ENCODE data around the gene SELENOO.

Gene SELENOO

DNA sequence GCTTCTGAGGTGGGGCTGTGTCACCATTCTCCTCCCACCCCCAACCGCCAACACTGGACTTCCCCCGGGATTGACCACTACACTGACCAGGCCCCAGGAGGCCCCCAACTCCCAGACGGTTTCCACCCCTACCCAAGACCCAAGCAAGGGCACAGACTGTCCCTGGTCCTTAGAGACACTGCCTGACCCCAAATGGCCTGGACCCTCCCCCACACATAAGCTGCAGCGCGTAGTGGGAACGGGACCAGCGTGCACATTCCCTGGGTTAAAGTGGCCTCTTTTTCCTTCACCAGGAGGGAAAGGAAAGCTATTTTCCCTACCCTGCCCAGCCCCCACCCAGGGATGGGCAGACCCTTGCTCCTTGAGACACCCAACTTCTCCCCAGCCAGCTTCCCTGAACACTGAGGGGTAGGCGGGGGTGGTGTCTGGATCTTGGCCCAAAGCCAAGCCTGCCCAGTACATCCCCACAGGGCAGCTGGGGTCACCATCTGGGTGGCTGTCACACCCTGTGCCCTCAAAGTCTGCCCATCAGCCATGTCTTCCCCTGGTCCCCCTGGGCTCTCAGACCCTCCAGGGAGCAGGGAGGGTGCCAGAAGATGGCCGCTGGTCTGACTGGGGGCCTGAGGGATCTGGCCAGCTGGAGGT is 62.3 kb downstream of the SELENOO start:
- no peak for TF ChIP-seq FOXM1 (IDR thresholded peaks at IDR 0.05; ENCODE audit: borderline replicate concordance, low read depth)
- TF ChIP-seq, protein P1, sequence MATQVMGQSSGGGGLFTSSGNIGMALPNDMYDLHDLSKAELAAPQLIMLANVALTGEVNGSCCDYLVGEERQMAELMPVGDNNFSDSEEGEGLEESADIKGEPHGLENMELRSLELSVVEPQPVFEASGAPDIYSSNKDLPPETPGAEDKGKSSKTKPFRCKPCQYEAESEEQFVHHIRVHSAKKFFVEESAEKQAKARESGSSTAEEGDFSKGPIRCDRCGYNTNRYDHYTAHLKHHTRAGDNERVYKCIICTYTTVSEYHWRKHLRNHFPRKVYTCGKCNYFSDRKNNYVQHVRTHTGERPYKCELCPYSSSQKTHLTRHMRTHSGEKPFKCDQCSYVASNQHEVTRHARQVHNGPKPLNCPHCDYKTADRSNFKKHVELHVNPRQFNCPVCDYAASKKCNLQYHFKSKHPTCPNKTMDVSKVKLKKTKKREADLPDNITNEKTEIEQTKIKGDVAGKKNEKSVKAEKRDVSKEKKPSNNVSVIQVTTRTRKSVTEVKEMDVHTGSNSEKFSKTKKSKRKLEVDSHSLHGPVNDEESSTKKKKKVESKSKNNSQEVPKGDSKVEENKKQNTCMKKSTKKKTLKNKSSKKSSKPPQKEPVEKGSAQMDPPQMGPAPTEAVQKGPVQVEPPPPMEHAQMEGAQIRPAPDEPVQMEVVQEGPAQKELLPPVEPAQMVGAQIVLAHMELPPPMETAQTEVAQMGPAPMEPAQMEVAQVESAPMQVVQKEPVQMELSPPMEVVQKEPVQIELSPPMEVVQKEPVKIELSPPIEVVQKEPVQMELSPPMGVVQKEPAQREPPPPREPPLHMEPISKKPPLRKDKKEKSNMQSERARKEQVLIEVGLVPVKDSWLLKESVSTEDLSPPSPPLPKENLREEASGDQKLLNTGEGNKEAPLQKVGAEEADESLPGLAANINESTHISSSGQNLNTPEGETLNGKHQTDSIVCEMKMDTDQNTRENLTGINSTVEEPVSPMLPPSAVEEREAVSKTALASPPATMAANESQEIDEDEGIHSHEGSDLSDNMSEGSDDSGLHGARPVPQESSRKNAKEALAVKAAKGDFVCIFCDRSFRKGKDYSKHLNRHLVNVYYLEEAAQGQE (IDR thresholded peaks at IDR 0.05; ENCODE audit: low read depth): no peak
- peak; percentile 75 for TF ChIP-seq NFIC (IDR thresholded peaks at IDR 0.05)

DNA sequence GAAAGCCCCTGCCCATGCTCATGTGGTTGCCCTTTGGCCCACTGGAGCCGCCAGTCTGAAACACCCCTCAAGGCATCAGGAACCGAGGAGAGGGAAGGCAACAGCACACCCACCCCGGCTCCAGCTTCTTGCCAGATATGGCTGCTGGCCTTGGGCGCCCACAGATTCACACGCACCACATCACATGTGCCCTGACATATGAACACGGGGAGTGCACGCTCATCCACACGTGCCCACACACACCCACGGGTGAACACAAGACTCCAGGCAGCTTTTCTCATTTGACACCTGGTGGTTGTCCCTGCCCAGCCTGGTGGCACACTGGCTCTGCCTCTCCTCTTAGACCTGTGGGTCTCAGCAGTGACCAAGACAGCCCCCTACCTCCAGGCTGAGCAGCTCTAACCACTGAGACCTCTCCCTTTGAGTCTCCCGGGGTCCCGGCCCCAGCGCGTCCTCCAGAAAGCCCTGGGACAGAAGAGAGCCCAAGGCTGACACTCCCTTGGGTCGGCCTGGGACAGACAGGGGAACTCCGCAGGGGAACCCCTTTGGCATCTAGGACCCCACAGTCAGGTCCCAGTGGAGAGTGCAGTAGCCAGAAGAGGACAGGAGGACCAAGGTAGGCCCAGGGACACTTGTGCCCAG is 63.4 kb downstream of the SELENOO start:
- no peak for TF ChIP-seq RAD21 (IDR thresholded peaks at IDR 0.05; ENCODE audit: low read depth)
- TF ChIP-seq EGR1 (IDR thresholded peaks at IDR 0.05): no peak
- TF ChIP-seq, protein P2, sequence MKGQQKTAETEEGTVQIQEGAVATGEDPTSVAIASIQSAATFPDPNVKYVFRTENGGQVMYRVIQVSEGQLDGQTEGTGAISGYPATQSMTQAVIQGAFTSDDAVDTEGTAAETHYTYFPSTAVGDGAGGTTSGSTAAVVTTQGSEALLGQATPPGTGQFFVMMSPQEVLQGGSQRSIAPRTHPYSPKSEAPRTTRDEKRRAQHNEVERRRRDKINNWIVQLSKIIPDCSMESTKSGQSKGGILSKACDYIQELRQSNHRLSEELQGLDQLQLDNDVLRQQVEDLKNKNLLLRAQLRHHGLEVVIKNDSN (IDR thresholded peaks at IDR 0.05): no peak
- no peak for TF ChIP-seq TAF1 (IDR thresholded peaks at IDR 0.05; ENCODE audit: low read depth)
- TF ChIP-seq, protein P3, sequence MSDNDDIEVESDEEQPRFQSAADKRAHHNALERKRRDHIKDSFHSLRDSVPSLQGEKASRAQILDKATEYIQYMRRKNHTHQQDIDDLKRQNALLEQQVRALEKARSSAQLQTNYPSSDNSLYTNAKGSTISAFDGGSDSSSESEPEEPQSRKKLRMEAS (IDR thresholded peaks at IDR 0.05): no peak
- TF ChIP-seq NFIC (IDR thresholded peaks at IDR 0.05): no peak
- TF ChIP-seq, protein P1 (IDR thresholded peaks at IDR 0.05; ENCODE audit: low read depth): no peak
- TF ChIP-seq EP300 (IDR thresholded peaks at IDR 0.05; ENCODE audit: borderline replicate concordance): no peak
- no peak for TF ChIP-seq ZBTB7A (IDR thresholded peaks at IDR 0.05; ENCODE audit: low read depth)
- no peak for TF ChIP-seq YY1 (IDR thresholded peaks at IDR 0.05; ENCODE audit: low read depth)

DNA sequence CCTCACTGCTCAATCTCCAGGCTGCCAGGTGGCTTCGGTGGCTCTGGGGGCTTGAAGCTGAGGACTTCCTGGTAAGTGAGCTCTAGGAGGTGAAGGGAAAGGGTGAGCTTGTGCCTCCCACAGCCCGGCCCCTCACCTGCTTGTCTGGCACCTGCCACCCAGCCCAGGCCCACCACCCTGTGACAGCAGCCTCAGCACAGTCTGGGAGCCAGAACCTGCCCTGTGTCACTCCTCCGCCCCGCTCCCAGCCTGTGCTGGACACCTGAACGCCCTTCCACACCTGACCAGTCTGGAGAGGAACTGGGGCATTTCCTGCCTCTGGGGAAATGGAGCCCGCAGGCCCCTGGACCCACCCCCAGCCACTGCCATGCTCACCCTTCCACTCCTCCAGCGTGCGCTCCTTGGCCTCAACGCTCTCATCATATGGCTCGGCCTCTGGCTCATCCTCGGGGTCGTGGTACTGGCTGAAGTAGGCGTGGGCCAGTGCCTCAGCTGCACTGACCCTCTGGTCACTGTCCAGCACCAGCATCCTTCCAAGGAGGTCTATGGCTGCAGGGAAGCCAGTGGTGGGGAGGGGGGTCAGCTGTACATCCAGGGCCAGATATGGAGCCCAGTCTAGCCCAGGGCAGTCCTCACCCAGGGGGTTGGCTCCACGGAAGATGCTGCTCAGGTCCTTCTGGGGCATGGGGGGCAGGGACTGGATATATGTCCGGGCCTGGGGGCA is 64.3 kb downstream of the SELENOO start:
- TF ChIP-seq, protein P1 (IDR thresholded peaks at IDR 0.05; ENCODE audit: low read depth): peak; percentile 36; the same call in 1 of the 2 replicates
- no peak for TF ChIP-seq CREB1 (IDR thresholded peaks at IDR 0.05; ENCODE audit: low read depth)
- TF ChIP-seq CEBPB (IDR thresholded peaks at IDR 0.05): no peak
- TF ChIP-seq YY1 (IDR thresholded peaks at IDR 0.05; ENCODE audit: low read depth): no peak

DNA sequence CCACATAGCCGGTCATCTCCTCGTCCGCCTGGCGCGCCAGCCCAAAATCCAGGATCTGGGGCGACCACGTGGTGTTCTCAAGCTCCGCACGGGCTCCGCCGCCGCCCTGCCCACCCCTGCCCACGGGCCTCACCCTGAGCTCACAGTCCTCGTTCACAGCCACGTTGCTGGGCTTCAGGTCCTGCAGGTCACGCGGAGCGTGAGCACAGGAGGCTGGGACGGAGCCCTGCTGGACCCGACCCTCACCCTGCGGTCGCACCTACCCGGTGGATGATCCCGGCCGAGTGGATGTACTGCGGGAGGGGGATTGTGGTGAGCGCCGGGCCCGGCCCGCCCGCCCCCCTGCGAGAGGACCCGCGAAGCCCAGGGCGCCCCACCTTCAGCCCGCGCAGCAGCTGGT is 66.2 kb downstream of the SELENOO start:
- TF ChIP-seq EGR1 (IDR thresholded peaks at IDR 0.05) (no peak), YY1 (IDR thresholded peaks at IDR 0.05; ENCODE audit: low read depth) (no peak), EP300 (IDR thresholded peaks at IDR 0.05; ENCODE audit: borderline replicate concordance) (no peak), FOXM1 (IDR thresholded peaks at IDR 0.05; ENCODE audit: borderline replicate concordance, low read depth) (no peak), ZBTB7A (IDR thresholded peaks at IDR 0.05; ENCODE audit: low read depth) (no peak), NFIC (IDR thresholded peaks at IDR 0.05) (no peak), TEAD4 (IDR thresholded peaks at IDR 0.05) (no peak), TAF1 (IDR thresholded peaks at IDR 0.05; ENCODE audit: low read depth) (no peak), CREB1 (IDR thresholded peaks at IDR 0.05; ENCODE audit: low read depth) (no peak), TCF12 (IDR thresholded peaks at IDR 0.05; ENCODE audit: low read depth) (no peak), CEBPB (IDR thresholded peaks at IDR 0.05) (no peak), RAD21 (IDR thresholded peaks at IDR 0.05; ENCODE audit: low read depth) (no peak)
- TF ChIP-seq, protein P1 (IDR thresholded peaks at IDR 0.05; ENCODE audit: low read depth): no peak
- TF ChIP-seq, protein P3 (IDR thresholded peaks at IDR 0.05): no peak
- TF ChIP-seq, protein P2 (IDR thresholded peaks at IDR 0.05): no peak

All from Ishikawa (cell line).